ENCODE measurements around the gene CPA2. TPM values are rescaled to one million over a fixed set of nuclear protein-coding genes. Genes with fewer than 3 reads are reported as not detected.
"Not testable (repeated sequence)": the region's sequence is repeated elsewhere in the genome, so short reads cannot be mapped to it uniquely, and the experiment has no call there.

Gene CPA2
- total RNA-seq, 1 donor from 2014 or later = 0.82 TPM

- Histone ChIP-seq H3K79me2 (ENCODE audit: low read depth) (no peaks in the 10 kb centered on the region), H3F3A (ENCODE audit: low read depth) (no peaks in the 10 kb centered on the region), H3K4me3 (no peak overlapping the region), H3K4me2 (no peak overlapping the region), H3K27ac (no peak overlapping the region), H3K9me3 (ENCODE audit: low read depth) (no peaks in the 10 kb centered on the region), H2AFZ (replicated peaks) (no peak overlapping the region), H3K36me3 (no peaks in the 10 kb centered on the region), H3K9ac (no peak overlapping the region), H3K4me1 (no peaks in the 10 kb centered on the region), H4K20me1 (ENCODE audit: low read depth) (no peaks in the 10 kb centered on the region), H3K27me3 (no peaks in the 10 kb centered on the region)
- TF ChIP-seq, protein P1, sequence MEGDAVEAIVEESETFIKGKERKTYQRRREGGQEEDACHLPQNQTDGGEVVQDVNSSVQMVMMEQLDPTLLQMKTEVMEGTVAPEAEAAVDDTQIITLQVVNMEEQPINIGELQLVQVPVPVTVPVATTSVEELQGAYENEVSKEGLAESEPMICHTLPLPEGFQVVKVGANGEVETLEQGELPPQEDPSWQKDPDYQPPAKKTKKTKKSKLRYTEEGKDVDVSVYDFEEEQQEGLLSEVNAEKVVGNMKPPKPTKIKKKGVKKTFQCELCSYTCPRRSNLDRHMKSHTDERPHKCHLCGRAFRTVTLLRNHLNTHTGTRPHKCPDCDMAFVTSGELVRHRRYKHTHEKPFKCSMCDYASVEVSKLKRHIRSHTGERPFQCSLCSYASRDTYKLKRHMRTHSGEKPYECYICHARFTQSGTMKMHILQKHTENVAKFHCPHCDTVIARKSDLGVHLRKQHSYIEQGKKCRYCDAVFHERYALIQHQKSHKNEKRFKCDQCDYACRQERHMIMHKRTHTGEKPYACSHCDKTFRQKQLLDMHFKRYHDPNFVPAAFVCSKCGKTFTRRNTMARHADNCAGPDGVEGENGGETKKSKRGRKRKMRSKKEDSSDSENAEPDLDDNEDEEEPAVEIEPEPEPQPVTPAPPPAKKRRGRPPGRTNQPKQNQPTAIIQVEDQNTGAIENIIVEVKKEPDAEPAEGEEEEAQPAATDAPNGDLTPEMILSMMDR (IDR thresholded peaks at IDR 0.05) = no peak
- TF ChIP-seq EZH2phosphoT487 (IDR thresholded peaks at IDR 0.05) (no peak), EZH2 (IDR thresholded peaks at IDR 0.05) (no peak)
- Mint-ChIP-seq H3K27me3 (ENCODE audit: insufficient read depth, low read depth) (peaks cover 2% of the 10 kb centered on the region), H3K4me1 (no peaks in the 10 kb centered on the region), H3K9me3 (peaks cover 2% of the 10 kb centered on the region), H3K27ac (no peak overlapping the region), H3K36me3 (no peaks in the 10 kb centered on the region), H3K4me3 (no peak overlapping the region)
- DNase-seq (ENCODE audit: low spot score) = no peak
Observed at GRCh38 chr7:130221746-130222145, 44.9 kb upstream of the CPA2 start.

- Histone ChIP-seq H3K79me2 (ENCODE audit: low read depth) (no peaks in the 10 kb centered on the region), H3K4me2 (no peak overlapping the region), H3K9ac (no peak overlapping the region), H3F3A (ENCODE audit: low read depth) (peaks cover 13% of the 10 kb centered on the region), H4K20me1 (ENCODE audit: low read depth) (no peaks in the 10 kb centered on the region), H2AFZ (replicated peaks) (no peak overlapping the region), H3K4me3 (no peak overlapping the region), H3K4me1 (peaks cover 11% of the 10 kb centered on the region), H3K9me3 (ENCODE audit: low read depth) (no peaks in the 10 kb centered on the region), H3K27me3 (no peaks in the 10 kb centered on the region), H3K27ac (no peak overlapping the region), H3K36me3 (no peaks in the 10 kb centered on the region)
- Mint-ChIP-seq H3K27ac (no peak overlapping the region), H3K36me3 (no peaks in the 10 kb centered on the region), H3K9me3 (peaks cover 2% of the 10 kb centered on the region), H3K4me1 (no peaks in the 10 kb centered on the region), H3K27me3 (ENCODE audit: insufficient read depth, low read depth) (no peaks in the 10 kb centered on the region), H3K4me3 (no peak overlapping the region)
- TF ChIP-seq, protein P1 (IDR thresholded peaks at IDR 0.05) = no peak
- TF ChIP-seq EZH2phosphoT487 (IDR thresholded peaks at IDR 0.05) (no peak), EZH2 (IDR thresholded peaks at IDR 0.05) (no peak)
- DNase-seq (ENCODE audit: low spot score) = no peak
Observed at GRCh38 chr7:130223646-130224045, 43.0 kb upstream of the CPA2 start.

DNA sequence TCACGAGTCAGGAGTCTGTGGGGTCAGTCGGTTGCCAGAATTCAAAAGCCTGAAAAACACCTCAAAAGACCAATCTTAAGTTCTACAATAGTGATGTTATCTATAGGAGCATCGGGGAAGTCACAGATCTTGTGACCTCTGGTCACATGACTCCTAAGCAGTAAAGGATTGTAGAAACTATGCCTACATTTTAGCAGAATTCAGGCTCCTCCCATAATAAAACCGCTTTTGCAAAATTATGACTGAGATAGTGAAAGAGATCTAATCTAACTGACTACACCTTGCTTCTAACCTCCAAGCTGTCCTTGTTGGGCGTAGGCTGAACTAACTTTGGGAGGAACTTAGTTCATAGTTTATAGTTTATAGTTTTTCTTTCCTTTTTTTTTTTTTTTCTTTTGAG, 42.5 kb upstream of the CPA2 start:
- Mint-ChIP-seq H3K4me1 (peaks cover 2% of the 10 kb centered on the region), H3K36me3 (no peaks in the 10 kb centered on the region), H3K27ac (no peak overlapping the region), H3K9me3 (peaks cover 2% of the 10 kb centered on the region), H3K27me3 (ENCODE audit: insufficient read depth, low read depth) (no peaks in the 10 kb centered on the region), H3K4me3 (no peak overlapping the region)
- H3K9me3 ChIP-seq (ENCODE audit: low read depth) = no peaks in the 10 kb centered on the region
- H3K27ac ChIP-seq = no peak overlapping the region
- TF ChIP-seq, protein P1 (IDR thresholded peaks at IDR 0.05) = no peak
- no peak for TF ChIP-seq EZH2phosphoT487 (IDR thresholded peaks at IDR 0.05)
- TF ChIP-seq EZH2 (IDR thresholded peaks at IDR 0.05) = no peak
- H3K79me2 ChIP-seq (ENCODE audit: low read depth) = no peaks in the 10 kb centered on the region
- peaks cover 18% of the 10 kb centered on the region for H3F3A ChIP-seq (ENCODE audit: low read depth)
- no peaks in the 10 kb centered on the region for H4K20me1 ChIP-seq (ENCODE audit: low read depth)
- no peaks in the 10 kb centered on the region for H3K36me3 ChIP-seq
- H3K4me2 ChIP-seq = no peak overlapping the region
- H3K9ac ChIP-seq = no peak overlapping the region
- peaks cover 17% of the 10 kb centered on the region for H3K4me1 ChIP-seq
- no peaks in the 10 kb centered on the region for H3K27me3 ChIP-seq
- no peak overlapping the region for H3K4me3 ChIP-seq
- no peak overlapping the region for H2AFZ ChIP-seq (replicated peaks)
- no peak for DNase-seq (ENCODE audit: low spot score)

DNA sequence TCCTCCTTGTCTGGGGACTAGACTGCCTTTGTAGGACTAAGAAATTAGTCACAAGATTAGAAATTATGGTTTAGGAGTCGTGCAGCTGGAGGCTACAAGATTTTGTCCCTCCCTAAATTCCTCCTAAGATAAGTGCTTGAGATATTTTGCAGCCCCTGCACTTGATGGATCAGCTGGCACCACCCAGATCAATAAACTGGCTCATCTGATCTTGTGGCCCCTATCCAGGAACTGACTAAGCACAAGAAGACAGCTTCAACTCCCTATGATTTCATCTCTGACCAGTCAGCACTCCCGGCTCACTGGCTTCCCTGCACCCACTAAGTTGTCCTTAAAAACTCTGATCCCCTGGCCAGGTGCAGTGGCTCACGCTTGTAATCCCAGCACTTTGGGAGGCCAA, 41.7 kb upstream of the CPA2 start:
- not testable (repeated sequence) for H3K27me3 Mint-ChIP-seq (ENCODE audit: insufficient read depth, low read depth); H4K20me1 ChIP-seq (ENCODE audit: low read depth); H3K4me3 ChIP-seq; H3K9me3 ChIP-seq (ENCODE audit: low read depth); H2AFZ ChIP-seq (replicated peaks); H3K9ac ChIP-seq; H3K36me3 Mint-ChIP-seq; H3K79me2 ChIP-seq (ENCODE audit: low read depth); H3K4me1 Mint-ChIP-seq; H3K9me3 Mint-ChIP-seq; H3K27me3 ChIP-seq; H3K36me3 ChIP-seq; DNase-seq (ENCODE audit: low spot score); H3K27ac ChIP-seq; H3K4me3 Mint-ChIP-seq; H3K4me2 ChIP-seq
- peak overlapping the region; percentile 53 for H3K27ac Mint-ChIP-seq
- Histone ChIP-seq H3K4me1 (peaks cover 20% of the 10 kb centered on the region), H3F3A (ENCODE audit: low read depth) (peaks cover 23% of the 10 kb centered on the region)
